Neuron (in vitro differentiated cells): ENCODE measurements around the gene CORO2B.

Experiments used
- H2AFZ ChIP-seq: one replicate; pipeline ENCODE4 v1.6.1; 2013; ENCODE audit warnings: low read depth, mild to moderate bottlenecking, inconsistent platforms, low read length, moderate library complexity
- H3K27me3 ChIP-seq: one replicate; pipeline ENCODE4 v1.6.1; 2013; ENCODE audit warnings: low read length; ENCODE audit not compliant: insufficient read depth
- H3K36me3 ChIP-seq: one replicate; pipeline ENCODE4 v1.6.1; 2013; ENCODE audit warnings: low read length; ENCODE audit not compliant: insufficient read depth
- H3K4me1 ChIP-seq: one replicate; pipeline ENCODE4 v1.6.1; 2013; ENCODE audit warnings: low read length; ENCODE audit not compliant: insufficient read depth
- H3K4me3 ChIP-seq: 2 replicates; pipeline ENCODE4 v1.5.1; 2013; ENCODE audit warnings: mild to moderate bottlenecking, low read length, moderate library complexity
- H3K9me3 ChIP-seq: one replicate; pipeline ENCODE4 v1.6.1; 2013; ENCODE audit warnings: low read length

Gene CORO2B

DNA sequence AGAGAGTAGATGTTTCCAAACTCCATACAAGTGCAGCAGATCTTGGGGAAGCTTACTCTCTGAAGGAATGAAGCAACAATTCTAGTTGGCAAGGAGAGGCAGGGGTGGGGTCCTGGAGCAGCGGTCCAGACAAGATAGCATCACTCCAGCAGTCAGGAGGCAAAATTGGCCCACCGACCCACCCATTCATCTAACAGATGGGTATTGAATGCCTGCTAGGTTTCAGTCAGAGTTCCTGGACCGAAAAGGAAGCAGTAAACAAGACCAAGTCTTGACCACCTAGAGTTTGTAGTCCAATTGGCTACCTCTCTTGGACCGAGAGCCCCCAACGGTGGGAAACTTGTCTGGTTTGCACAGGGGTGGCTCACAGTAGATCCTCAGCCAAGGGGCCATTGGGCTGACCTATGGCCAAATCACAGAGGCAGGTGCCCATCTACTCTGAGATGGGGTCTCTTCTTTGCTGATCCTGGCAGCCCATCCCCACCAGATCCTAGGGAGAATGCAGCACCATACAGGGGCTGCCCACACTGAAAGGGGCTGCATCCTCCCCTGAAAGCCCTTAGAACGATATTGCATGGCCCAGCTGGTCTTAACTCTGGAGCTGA, 74.3 kb downstream of the CORO2B start:
- H3K4me3 ChIP-seq: no peak overlapping the region
- no peaks in the 10 kb centered on the region for H3K36me3 ChIP-seq
- no peak overlapping the region for H2AFZ ChIP-seq
- peaks cover 14% of the 10 kb centered on the region for H3K4me1 ChIP-seq
- no peaks in the 10 kb centered on the region for H3K9me3 ChIP-seq
- H3K27me3 ChIP-seq: no peaks in the 10 kb centered on the region

DNA sequence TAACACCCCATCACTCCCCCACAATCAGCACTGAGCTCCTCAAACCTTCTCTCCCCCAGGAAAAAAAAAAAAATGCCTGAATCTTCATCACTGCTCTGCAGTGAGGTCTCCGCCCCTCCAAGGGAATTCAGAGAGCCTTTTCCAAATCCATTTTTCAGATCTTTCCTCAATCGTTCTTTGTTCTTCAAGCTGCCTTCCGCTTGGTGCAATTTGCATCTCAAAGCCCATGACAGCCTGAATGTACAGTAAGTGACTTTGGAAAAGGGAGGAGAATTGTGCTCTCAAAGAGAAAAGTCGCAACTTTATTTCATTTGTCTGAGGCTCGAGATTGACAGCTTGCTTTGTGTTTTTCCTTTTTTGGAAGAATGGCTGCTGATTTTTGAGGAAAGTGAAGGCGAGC, 75.0 kb downstream of the CORO2B start:
- Histone ChIP-seq H3K4me1 (peaks cover 14% of the 10 kb centered on the region), H3K9me3 (no peaks in the 10 kb centered on the region), H3K4me3 (no peak overlapping the region), H3K36me3 (no peaks in the 10 kb centered on the region), H2AFZ (no peak overlapping the region), H3K27me3 (no peaks in the 10 kb centered on the region)

DNA sequence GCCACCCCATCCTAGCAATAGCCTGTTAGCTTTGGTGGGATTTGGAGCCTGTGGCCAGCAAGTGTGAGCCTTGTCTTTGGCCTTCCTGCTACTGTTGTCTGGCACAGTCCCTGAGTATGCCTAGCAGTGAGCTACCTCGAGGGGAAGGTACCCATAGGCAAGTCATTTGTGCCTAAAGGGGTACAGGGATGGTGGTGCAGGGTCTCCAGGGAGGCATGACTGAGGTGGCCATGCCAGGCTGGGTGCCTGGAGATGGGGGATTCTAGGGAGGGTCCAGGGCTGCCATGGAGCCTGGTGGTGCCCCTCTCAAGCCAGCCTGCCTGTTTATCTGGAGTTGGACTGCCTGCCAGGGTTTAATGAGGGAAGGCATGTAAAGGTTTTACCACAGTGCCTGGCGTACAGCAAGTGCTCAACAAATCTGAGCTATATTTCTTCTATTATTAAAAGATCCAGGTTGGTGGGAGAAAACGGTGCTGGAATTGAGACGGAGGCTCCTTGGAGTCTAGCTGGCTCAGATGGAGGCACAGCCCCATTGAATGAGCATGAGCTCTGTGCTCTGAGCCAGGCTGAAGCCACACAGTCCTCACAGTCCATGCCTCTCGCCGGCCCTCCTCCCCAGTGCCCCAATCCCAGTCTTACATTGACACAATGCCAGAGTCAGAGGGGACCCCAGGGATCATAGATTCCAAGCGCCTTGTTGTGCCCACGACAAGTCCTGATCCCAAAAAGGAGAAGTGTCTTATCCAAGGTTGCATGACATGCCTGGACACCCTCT, 76.2 kb downstream of the CORO2B start:
- Histone ChIP-seq H3K27me3 (no peaks in the 10 kb centered on the region), H3K9me3 (no peaks in the 10 kb centered on the region), H3K4me1 (peaks cover 14% of the 10 kb centered on the region), H2AFZ (no peak overlapping the region), H3K36me3 (no peaks in the 10 kb centered on the region), H3K4me3 (no peak overlapping the region)

DNA sequence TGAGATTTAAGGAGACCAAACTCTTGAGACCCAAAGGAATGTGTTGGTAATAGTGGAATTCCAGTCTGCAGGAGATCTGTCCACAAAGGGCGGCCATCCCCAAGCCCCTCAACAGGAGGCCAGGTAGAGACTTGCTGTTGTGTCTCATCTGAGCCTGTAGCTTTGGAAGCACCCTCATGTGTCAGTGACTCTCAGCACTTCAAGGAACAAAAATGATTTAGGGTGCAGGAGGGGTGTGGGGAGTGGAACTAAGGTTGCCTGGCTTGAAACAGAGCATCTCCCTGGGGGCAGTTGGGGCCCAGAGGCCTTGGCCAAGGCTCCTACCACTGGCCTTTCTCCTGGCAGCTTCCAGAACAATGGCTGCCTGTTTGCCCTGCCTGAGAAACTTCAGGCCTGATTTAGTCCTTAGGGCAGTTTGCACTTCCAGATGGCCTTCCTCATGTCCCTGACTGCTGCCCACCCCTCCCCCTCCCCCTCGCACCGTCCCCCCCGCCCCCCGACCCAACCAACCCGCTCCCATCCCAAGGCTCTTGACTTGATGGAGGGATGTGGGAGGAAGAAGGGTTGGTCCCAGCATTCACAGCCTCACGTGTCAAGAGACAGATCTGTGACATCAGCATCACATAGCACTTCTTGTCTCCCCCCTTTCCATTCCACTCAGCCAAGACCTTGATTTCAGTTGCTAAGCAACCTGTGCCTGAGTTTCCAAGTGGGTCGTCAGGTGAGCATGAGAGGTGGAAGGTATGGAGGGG, 77.1 kb downstream of the CORO2B start:
- no peaks in the 10 kb centered on the region for H3K27me3 ChIP-seq
- H3K4me3 ChIP-seq: no peak overlapping the region
- no peaks in the 10 kb centered on the region for H3K36me3 ChIP-seq
- H3K9me3 ChIP-seq: no peaks in the 10 kb centered on the region
- no peak overlapping the region for H2AFZ ChIP-seq
- H3K4me1 ChIP-seq: peaks cover 14% of the 10 kb centered on the region

DNA sequence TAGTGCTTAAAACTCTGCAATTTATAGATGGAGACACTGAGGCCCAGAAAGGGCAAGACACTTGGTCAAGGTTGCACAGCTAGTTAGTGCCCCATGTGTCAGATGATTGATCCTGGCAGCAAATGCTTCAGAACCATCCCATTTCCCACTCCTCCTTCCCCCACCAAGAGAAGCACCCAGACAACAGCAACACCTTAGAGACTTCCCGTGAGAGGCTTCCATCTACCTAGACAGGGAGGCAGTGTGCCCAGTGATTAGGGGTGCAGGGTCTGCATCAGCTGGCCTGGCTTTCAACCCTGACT, 77.6 kb downstream of the CORO2B start:
- Histone ChIP-seq H3K4me3 (no peak overlapping the region), H3K27me3 (no peaks in the 10 kb centered on the region), H2AFZ (no peak overlapping the region), H3K4me1 (peaks cover 14% of the 10 kb centered on the region), H3K36me3 (no peaks in the 10 kb centered on the region), H3K9me3 (no peaks in the 10 kb centered on the region)

DNA sequence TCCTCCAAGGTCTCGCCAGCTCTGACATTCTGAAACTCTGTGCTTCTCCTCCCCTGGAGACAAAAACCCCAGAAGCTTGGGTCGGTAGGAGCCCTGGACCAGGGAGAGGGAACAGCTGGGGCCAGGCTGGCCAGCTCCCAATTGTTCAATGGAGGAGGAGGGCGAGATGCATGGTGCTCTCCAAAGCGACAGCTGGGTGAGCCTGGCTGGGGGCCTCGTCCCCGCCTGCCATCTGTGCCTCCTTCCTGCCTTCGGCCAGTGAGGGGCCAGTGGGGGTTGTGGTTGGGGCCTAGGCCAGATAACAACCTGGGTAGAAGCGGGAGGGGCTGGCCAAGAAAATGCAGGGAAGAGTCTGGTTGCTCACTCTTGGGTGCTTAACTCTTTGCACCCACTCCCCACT, 79.4 kb downstream of the CORO2B start:
- no peaks in the 10 kb centered on the region for H3K36me3 ChIP-seq
- H3K27me3 ChIP-seq: no peaks in the 10 kb centered on the region
- no peak overlapping the region for H2AFZ ChIP-seq
- no peaks in the 10 kb centered on the region for H3K9me3 ChIP-seq
- peaks cover 13% of the 10 kb centered on the region for H3K4me1 ChIP-seq
- H3K4me3 ChIP-seq: no peak overlapping the region

DNA sequence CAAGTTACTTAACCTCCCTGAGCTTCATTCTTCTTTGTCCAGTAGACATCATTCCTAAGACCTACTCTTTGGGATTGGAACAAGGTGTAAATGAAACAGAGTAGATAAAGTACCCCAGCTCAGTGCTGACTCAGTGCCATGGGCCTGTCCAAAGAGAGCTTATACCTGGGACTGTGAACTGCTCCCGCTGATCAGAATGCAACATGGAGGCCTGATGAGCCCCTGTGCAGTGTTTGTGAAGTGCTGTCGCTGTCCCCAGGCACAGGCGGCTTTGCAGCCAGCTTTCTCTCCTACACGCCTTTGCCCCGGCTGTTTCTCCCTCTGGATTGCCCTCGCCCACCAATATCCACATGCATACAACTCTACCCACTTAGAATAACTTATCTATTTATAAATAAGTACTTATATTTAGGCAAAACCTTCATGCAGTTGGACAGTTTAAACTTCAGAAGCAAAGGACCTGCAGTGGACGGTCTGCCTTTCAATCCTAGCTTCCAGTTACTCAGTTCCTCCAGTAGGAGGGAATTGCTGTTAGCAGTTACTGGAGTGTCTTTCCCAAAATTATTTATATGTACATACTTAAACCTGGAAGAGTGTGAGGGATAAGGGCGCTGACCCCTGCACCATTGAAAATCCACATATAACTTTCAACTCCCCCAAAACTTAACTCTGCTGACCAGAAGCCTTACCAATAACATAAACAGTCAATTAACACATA, 80.0 kb downstream of the CORO2B start:
- Histone ChIP-seq H3K27me3 (no peaks in the 10 kb centered on the region), H3K36me3 (no peaks in the 10 kb centered on the region), H2AFZ (no peak overlapping the region), H3K4me1 (peaks cover 6% of the 10 kb centered on the region), H3K9me3 (no peaks in the 10 kb centered on the region), H3K4me3 (no peak overlapping the region)

DNA sequence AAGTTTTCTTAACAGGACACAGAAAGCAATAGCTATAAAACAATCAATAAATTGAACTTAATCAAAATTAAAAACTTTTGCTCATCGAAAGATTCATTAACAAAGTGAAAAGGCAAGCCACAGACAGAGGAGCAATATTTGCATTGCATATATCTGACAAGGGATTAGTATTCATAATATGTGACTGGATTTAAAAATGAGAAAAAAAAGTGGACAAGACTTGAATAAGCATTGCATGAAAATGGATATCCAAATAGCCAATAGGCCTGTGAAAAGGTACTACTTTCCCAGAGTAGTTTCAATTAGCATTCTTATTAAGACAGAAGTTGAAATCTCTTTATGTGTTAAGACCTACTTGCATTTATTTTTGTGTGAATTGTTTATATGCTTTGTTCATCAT, 84.7 kb downstream of the CORO2B start:
- H3K36me3 ChIP-seq: no peaks in the 10 kb centered on the region

DNA sequence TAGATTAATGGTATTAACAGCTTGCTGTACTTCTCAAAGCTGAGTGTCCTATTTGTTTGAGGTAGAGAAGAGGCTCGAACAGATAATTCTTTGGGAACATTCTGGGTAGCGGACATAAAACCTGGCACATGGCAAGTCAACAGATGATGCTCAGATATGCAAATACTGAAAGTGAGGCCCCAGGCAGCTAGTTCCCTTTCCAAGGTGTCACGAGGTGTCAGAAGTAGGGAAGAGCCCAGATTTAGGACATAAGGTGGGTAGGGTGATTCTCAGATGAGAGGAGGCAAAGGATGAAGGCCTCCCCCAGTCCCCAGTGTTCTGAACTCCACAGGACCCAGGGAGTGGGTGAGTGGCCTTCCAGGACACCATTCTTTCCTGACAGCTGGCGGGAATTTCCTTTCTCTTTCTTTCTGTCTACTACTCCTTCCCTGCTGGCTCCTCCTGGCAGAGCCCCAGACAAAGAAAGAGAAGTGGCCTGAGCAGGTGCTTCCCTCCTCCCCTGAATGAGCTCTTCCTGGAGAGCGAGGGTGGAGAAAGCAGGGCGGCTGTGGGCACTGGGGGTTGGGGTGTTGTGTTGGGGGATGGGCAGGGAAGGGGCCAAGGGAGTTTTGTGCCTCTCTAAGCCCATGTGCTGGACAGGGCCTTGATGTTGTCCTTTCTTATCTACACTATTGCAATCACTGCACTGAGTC, 87.5 kb downstream of the CORO2B start:
- Histone ChIP-seq H3K4me1 (peaks cover 4% of the 10 kb centered on the region), H3K4me3 (no peak overlapping the region), H3K36me3 (no peaks in the 10 kb centered on the region), H2AFZ (no peak overlapping the region), H3K9me3 (no peaks in the 10 kb centered on the region), H3K27me3 (no peaks in the 10 kb centered on the region)

More for the DNA sequence above, 84.7 kb downstream of the CORO2B start:
- Histone ChIP-seq H2AFZ (no peak overlapping the region), H3K4me3 (no peak overlapping the region), H3K4me1 (peaks cover 4% of the 10 kb centered on the region), H3K27me3 (no peaks in the 10 kb centered on the region), H3K9me3 (no peaks in the 10 kb centered on the region)

DNA sequence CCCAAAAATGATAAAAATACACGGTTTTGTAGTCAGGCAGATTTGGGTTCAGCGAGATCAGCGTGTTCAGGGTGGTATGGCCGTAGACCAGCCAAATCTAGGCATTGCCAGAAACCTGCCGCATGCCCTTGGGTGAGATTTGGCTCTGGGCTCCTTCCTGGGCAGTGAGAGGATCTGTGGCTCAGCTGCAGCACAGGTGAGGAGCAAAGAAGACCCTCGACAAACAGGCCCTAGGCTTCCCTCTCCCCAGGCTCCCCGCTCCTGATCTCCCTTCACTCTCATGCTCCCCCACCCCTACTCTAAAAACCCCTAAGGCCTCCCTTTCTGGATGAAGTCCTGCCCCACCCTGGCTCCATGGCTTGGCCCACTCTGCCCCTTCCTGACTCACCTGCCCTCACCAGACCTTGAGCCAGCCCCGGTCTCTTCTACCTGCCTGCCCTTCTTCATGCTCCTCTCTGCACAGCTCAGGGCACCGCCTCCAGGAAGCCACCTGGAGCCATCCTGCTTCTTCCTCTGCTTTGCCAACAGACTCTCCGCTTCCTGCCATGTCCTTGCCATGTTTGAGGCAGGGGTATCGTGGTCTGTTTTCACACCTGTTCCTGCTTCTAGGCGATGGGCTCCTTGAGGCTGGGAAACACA, 88.1 kb downstream of the CORO2B start:
- H3K27me3 ChIP-seq: no peaks in the 10 kb centered on the region
- H2AFZ ChIP-seq: no peak overlapping the region
- peaks cover 4% of the 10 kb centered on the region for H3K4me1 ChIP-seq
- H3K36me3 ChIP-seq: no peaks in the 10 kb centered on the region
- no peak overlapping the region for H3K4me3 ChIP-seq
- H3K9me3 ChIP-seq: no peaks in the 10 kb centered on the region

DNA sequence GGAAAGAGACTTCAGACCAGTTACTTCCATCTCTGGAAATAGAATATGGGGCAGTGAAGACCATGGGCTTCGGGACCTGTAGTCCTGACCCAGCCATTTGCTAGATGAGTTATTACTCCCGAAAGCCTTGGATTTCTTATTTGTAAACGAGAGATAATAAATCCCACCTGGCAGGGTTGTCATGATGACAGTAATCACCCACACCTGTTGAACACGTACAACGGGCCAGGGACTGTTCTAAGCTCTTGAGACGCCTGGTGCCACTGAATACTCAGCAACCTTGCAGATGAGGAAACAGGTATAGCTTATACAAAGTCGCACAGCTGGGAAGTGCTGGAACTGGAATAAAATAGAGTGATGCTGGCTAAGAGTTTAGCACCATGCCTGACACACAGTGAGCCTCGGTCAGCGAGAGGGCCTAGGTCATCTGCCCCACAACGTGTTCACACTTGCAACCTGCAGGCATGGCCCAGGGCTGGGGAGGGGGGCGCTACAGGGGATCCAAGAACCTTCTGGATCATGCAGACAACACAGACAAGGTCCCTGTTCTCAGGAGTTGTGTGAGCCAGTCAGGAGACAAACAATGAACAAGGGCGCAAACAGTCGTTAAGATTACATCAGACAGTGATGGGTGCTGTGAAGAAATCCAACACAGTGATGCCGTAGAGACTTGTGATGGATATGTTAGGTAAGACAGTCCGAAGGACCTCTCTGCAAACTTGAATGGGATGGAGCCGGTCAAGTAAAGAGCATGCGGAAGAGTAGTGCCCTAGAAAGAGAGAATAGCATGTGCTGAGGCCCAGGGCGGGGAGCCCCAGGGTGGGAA, 89.2 kb downstream of the CORO2B start:
- Histone ChIP-seq H3K36me3 (no peaks in the 10 kb centered on the region), H3K4me1 (peaks cover 4% of the 10 kb centered on the region), H3K9me3 (no peaks in the 10 kb centered on the region), H2AFZ (no peak overlapping the region), H3K27me3 (no peaks in the 10 kb centered on the region), H3K4me3 (no peak overlapping the region)
